ENCODE measurements around the gene CBFA2T3. TPM values are rescaled to one million over a fixed set of nuclear protein-coding genes. Genes with fewer than 3 reads are reported as not detected.

The CBFA2T3 gene
- total and polyA plus RNA-seq, 2 of the 13 experiments (the other 11 are each of a cell fraction or from before 2014, with no cell fraction given): 0.05 TPM; not detected in 1

DNA sequence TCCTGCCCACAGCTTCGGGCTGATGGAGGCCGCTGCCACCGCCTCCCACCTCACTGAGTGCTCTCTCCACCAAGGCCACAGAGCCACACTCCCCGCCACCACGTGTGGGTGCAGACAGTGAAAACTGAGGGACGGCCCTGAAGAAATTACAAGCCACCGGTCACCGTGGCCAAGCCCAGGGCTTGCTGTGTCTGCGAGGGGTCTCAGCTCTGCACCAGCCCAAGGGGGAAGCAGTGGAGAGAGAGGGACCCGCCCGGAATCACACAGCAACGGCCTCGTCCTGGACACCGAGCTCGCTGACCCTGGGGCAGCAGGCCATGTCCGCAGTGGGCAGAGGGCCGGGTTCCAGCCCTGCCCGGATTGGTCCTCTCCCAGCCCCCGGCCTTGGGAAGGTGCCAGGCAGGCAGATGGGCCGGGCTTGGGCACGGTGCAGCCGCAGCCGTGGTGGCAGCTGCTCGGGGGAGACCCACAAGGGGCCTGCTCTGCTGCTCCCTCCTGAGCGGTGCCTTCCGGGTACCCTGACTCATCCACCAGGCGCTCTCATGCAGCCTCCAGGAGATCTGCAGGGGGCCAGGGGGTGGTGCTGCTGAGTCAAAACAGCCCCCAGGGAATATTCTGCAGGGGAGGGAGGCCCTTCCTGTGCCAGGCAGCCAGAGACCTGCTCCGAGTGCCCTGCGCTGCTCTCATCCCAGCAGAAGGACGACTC, 52.0 kb downstream of the CBFA2T3 start (continued):
- no peak for TF ChIP-seq ZNF432 (CRISPR knock-in tag; IDR thresholded peaks at IDR 0.05; ENCODE audit: borderline replicate concordance)
- TF ChIP-seq ZFX (CRISPR knock-in tag; IDR thresholded peaks at IDR 0.05; ENCODE audit: low read depth): peak; percentile 37
- TF ChIP-seq MAFF (IDR thresholded peaks at IDR 0.05; ENCODE audit: low read depth, low read length): no peak
- peak; percentile 88 for TF ChIP-seq FOSL2 (CRISPR knock-in tag; IDR thresholded peaks at IDR 0.05)
- peak; percentile 60; the same call in 1 of the 2 replicates for TF ChIP-seq ELF3 (CRISPR knock-in tag; IDR thresholded peaks at IDR 0.05)
- peak; percentile 73 for TF ChIP-seq ELF1 (CRISPR knock-in tag; IDR thresholded peaks at IDR 0.05)
- no peak for TF ChIP-seq NFIB (CRISPR knock-in tag; IDR thresholded peaks at IDR 0.05; ENCODE audit: borderline replicate concordance)
- TF ChIP-seq, protein P1, sequence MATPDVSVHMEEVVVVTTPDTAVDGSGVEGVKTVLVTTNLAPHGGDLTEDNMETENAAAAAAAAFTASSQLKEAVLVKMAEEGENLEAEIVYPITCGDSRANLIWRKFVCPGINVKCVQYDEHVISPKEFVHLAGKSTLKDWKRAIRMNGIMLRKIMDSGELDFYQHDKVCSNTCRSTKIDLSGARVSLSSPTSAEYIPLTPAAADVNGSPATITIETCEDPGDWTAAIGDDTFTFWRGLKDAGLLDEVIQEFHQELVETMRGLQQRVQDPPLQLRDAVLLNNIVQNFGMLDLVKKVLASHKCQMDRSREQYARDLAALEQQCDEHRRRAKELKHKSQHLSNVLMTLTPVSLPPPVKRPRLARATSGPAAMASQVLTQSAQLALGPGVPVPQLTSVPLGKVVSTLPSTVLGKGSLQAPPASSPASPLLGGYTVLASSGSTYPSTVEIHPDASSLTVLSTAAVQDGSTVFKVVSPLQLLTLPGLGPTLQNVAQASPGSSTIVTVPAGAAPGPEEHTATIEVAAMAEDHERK (CRISPR knock-in tag; IDR thresholded peaks at IDR 0.05; ENCODE audit: low read depth): no peak

DNA sequence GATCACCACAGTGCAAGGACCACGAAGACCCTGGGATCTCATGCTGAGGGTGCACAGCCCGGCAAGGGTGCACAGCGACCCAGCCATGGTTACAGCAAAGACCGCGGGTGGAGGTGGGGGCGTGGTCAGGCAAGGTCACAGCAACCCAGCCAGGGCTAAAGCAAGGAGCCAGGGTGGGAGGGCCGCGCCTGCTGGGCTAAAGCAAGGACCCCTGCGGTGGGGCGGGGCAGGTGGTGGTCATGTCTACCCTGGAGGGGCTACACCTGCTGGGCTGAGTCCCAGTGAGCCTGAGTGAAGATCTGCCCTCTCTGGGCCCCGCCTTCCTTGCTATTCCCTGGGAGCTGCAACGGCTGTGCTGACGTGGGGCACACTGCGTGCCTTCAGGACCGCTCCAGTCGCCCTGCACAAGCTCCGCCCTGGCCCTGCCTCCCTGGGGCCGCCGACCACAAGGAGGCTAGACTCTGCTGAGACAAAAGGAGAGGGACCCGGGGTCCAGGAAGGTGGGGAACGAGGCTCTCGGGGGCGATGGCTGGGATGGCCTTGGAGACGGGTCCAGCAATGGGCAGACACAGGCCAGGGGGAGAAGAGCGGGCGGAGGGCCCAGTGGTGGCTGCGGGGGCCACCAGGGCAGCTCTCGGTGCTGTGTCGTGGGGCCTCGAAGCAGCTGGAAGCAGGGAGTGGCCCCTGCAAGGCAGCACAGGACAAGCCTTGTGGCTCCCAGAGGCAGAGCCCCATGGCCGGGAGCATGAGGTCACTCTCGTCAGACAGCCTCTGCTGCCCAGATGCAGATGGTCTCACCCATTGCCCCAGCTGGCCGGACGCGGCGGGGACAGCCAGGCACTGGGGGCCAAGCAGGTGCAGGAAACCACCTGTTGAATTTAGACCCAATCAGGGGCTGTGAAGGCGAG, 52.8 kb downstream of the CBFA2T3 start:
- Histone ChIP-seq H4K20me1 (ENCODE audit: insufficient read depth, low read length) (peaks cover 10% of the 10 kb centered on the region; the same call in 1 of the 2 replicates), H2AFZ (ENCODE audit: low read length) (no peak overlapping the region), H3K4me1 (ENCODE audit: insufficient read depth, low read length) (peaks cover 63% of the 10 kb centered on the region), H3K27me3 (ENCODE audit: control insufficient read depth in 1 of 2, insufficient read depth in 2 of 2, low read length in 2 of 2) (peaks cover 45 to 87% of the 10 kb centered on the region in 2 experiments), H3K9me3 (ENCODE audit: low read length) (no peaks in the 10 kb centered on the region), H3K4me2 (ENCODE audit: low read depth, low read length) (peak overlapping the region; percentile 51), H3K4me3 (replicated peaks in 1 of 3; ENCODE audit: insufficient read depth in 1 of 3, low read depth in 2 of 3, low read length in 3 of 3) (peak overlapping the region in 1 of 3 experiments; percentile 37; a peak in 1 of 6 replicates), H3K9ac (ENCODE audit: insufficient read depth, low read depth, low read length) (no peak overlapping the region), H3K79me2 (ENCODE audit: insufficient read depth, low read length) (no peaks in the 10 kb centered on the region), H3K27ac (ENCODE audit: extremely low read length, insufficient read depth, low read length) (no peak overlapping the region), H3K36me3 (replicated peaks in 1 of 2; ENCODE audit: control insufficient read depth in 1 of 2, insufficient read depth in 2 of 2, low read length in 2 of 2) (no peaks in the 10 kb centered on the region)
- DNase-seq (ENCODE audit: low spot score): peak; percentile 25
- BruUV-seq (replicated peaks): no TSS peak
- intact Hi-C loops (cut with micrococcal nuclease; ENCODE audit: unreplicated experiment): no loop called here
- FAIRE-seq: no peak
- WGBS (ENCODE audit: low lambda C conversion rate): 16% methylated on average over 15 of the region's 37 CpGs
- CTCF ChIA-PET (ENCODE audit: low intra/inter-chr PET ratio, low total read pairs): interaction anchor here (1.6 kb wide), 1 partner anchor 243 kb away, joined by 7 read pairs; no protein-coding TSS in a partner anchor
- in situ Hi-C loops (cut with HindIII; ENCODE audit: extremely low pct_ligation_motif_present, low pct_unique_long_range_greater_than_20kb): no loop called here
- ATAC-seq: peak; percentile 18; the same call in 2 of the 3 replicates
- POLR2A ChIA-PET: no interaction called here
- TF ChIP-seq NBN (conservative IDR thresholded peaks at IDR 0.05): no peak
- TF ChIP-seq, protein P2, sequence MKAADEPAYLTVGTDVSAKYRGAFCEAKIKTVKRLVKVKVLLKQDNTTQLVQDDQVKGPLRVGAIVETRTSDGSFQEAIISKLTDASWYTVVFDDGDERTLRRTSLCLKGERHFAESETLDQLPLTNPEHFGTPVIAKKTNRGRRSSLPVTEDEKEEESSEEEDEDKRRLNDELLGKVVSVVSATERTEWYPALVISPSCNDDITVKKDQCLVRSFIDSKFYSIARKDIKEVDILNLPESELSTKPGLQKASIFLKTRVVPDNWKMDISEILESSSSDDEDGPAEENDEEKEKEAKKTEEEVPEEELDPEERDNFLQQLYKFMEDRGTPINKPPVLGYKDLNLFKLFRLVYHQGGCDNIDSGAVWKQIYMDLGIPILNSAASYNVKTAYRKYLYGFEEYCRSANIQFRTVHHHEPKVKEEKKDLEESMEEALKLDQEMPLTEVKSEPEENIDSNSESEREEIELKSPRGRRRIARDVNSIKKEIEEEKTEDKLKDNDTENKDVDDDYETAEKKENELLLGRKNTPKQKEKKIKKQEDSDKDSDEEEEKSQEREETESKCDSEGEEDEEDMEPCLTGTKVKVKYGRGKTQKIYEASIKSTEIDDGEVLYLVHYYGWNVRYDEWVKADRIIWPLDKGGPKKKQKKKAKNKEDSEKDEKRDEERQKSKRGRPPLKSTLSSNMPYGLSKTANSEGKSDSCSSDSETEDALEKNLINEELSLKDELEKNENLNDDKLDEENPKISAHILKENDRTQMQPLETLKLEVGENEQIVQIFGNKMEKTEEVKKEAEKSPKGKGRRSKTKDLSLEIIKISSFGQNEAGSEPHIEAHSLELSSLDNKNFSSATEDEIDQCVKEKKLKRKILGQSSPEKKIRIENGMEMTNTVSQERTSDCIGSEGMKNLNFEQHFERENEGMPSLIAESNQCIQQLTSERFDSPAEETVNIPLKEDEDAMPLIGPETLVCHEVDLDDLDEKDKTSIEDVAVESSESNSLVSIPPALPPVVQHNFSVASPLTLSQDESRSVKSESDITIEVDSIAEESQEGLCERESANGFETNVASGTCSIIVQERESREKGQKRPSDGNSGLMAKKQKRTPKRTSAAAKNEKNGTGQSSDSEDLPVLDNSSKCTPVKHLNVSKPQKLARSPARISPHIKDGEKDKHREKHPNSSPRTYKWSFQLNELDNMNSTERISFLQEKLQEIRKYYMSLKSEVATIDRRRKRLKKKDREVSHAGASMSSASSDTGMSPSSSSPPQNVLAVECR (CRISPR knock-in tag; IDR thresholded peaks at IDR 0.05; ENCODE audit: borderline replicate concordance): 0 out of 2 replicates have a peak, but pooled peaks have one; percentile 30
- 0 out of 2 replicates have a peak, but pooled peaks have one; percentile 13 for TF ChIP-seq NRL (CRISPR knock-in tag; IDR thresholded peaks at IDR 0.05; ENCODE audit: borderline replicate concordance)
- TF ChIP-seq, protein P3, sequence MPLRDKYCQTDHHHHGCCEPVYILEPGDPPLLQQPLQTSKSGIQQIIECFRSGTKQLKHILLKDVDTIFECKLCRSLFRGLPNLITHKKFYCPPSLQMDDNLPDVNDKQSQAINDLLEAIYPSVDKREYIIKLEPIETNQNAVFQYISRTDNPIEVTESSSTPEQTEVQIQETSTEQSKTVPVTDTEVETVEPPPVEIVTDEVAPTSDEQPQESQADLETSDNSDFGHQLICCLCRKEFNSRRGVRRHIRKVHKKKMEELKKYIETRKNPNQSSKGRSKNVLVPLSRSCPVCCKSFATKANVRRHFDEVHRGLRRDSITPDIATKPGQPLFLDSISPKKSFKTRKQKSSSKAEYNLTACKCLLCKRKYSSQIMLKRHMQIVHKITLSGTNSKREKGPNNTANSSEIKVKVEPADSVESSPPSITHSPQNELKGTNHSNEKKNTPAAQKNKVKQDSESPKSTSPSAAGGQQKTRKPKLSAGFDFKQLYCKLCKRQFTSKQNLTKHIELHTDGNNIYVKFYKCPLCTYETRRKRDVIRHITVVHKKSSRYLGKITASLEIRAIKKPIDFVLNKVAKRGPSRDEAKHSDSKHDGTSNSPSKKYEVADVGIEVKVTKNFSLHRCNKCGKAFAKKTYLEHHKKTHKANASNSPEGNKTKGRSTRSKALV (CRISPR knock-in tag; IDR thresholded peaks at IDR 0.05): 0 out of 2 replicates have a peak, but pooled peaks have one; percentile 17

Data from HepG2 (cell line).